Heart right ventricle (tissue), 16 donors: ENCODE data around the gene CAMSAP1. TPM values are rescaled to one million over a fixed set of nuclear protein-coding genes. Genes with fewer than 3 reads are reported as not detected.
A peak's percentile ranks its signal among the peaks of the same experiment; 100 is the strongest.
"Not testable (repeated sequence)": the region's sequence is repeated elsewhere in the genome, so short reads cannot be mapped to it uniquely, and the experiment has no call there.

Experiments used
- ATAC-seq, 8 donors: fragments of 200-7000 bp; cut with Tn5 transposase; one replicate each; pipeline ENCODE4 v1.9.1; 2020; ENCODE audit warnings: mild to moderate bottlenecking in 8 of 8, moderate library complexity in 8 of 8, moderate number of reproducible peaks in 1 of 8
- DNase-seq, 2 donors: peaks; one replicate each; pipeline ENCODE4 v3.0.0-alpha.2; 2020
- H3K27ac ChIP-seq, 10 donors: fragments of 200-600 bp; sonication (generic) in 2 of 10; one replicate each; pipeline versions ENCODE4 v1.5.0 to v1.8.0; 2020 to 2022; ENCODE audit warnings: mild to moderate bottlenecking in 3 of 10
- H3K27me3 ChIP-seq, 7 donors: fragments of 200-600 bp; one replicate each; pipeline ENCODE4 v1.8.0; 2021 to 2022; ENCODE audit warnings: mild to moderate bottlenecking in 2 of 7
- H3K36me3 ChIP-seq, 9 donors: fragments of 200-600 bp; sonication (generic) in 1 of 9; one replicate each; pipeline versions ENCODE4 v1.5.0 to v1.8.0; 2020 to 2022; ENCODE audit warnings: mild to moderate bottlenecking in 2 of 9
- H3K4me1 ChIP-seq, 9 donors: fragments of 200-600 bp; sonication (generic) in 1 of 9; one replicate each; pipeline versions ENCODE4 v1.5.0 to v1.8.0; 2020 to 2022; ENCODE audit warnings: mild to moderate bottlenecking in 4 of 9
- H3K4me3 ChIP-seq, 10 donors: fragments of 200-600 bp; sonication (generic) in 2 of 10; one replicate each; pipeline versions ENCODE4 v1.5.0 to v1.8.0; 2020 to 2022; ENCODE audit warnings: mild to moderate bottlenecking in 7 of 10, moderate library complexity in 2 of 10
- H3K9me3 ChIP-seq, 11 donors: fragments of 200-600 bp in 10 of 11; sonication (generic) in 2 of 11; one replicate each; pipeline versions ENCODE4 v1.5.0 to v1.8.0; 2013 to 2022; ENCODE audit warnings: mild to moderate bottlenecking in 2 of 11, control low read depth in 1 of 11, moderate library complexity in 1 of 11
- CTCF ChIP-seq, 9 donors: fragments of 200-600 bp; sonication (generic) in 2 of 9; IDR thresholded peaks; one replicate each; pipeline versions ENCODE4 v1.5.0 to v1.8.0; 2021 to 2022; ENCODE audit warnings: antibody characterized with exemption in 9 of 9, mild to moderate bottlenecking in 5 of 9, moderate library complexity in 1 of 9
- WGBS, 2 donors: extraction: QIAGEN DNeasy Blood & Tissue Kit; methylation state at CpG; one replicate each; pipeline ENCODE4 v1.1.7; 2013; ENCODE audit warnings: inconsistent platforms in 1 of 2; 5-methylcytosine and 5-hydroxymethylcytosine counted together
- intact Hi-C, 10 donors: fragments of 100-400 bp; cut with DNase I; formaldehyde crosslinking; loops; one replicate each; pipeline versions ENCODE4 v1.11.1 to v1.14.2; 2022
- polyA plus RNA-seq, 2 donors: library from polyadenylated mRNA; stranded (reverse); fragments of 200-250 nt; gene quantifications; one replicate each; pipeline ENCODE4 v1.2.3, GENCODE V29; 2013
- total RNA-seq, 10 donors: library from RNA; stranded (reverse); fragmentation: NEBNext Ultra II Directional in 3 of 10; extraction: Animal tissue kit (Norgen Biotek cat#: 25700) in 3 of 10; gene quantifications; one replicate each; pipeline versions ENCODE4 v1.2.1 to v1.2.4, GENCODE V29; 2021 to 2023
- donor health status: Arrhythmogenic right ventricular cardiomyopathy.
- donor health status: ischemic (EF 13 %, LVEDD 7.1; RV severe dilation, severe dysfunction).
- donor health status: healthy with polysubstance abuse.
- donor health status: DM: no; HTN: yes; CAD: no.
- donor health status: DM: no; HTN: no; CAD: no.
- donor health status: ischemic (EF 25% LVEDD 6.9; RV normal size, moderate dysfunction).
- donor health status: ischemic (EF 25% LVEDD 5.7; RV mildly dilated, moderate dysfunction).
- donor health status: healthy.
- donor health status: DM: yes; HTN: yes; CAD: no.
- donor health status: Ischemic cardiomyopathy.
- donor health status: ischemic (EF 35%, LVEDD 5.7; RV mildly dilated, moderate dysfunction).
- donor health status: nonischemic (EF 11% LVEDD 7.7; RV severe dilation, severe dysfunction).
- donor health status: DM: yes; HTN: yes; CAD: no.
- donor health status: PGD.
- donor health status: ischemic (EF 29% LVEDD 5.4; RV normal size, mild dysfunction).
- donor health status: nonischemic (EF 23%, LVEDD 6.1; RV moderate dilation, normal function).

The CAMSAP1 gene
- total and polyA plus RNA-seq, 12 donors = 6.7 to 25.0 (median 19.4) TPM

DNA sequence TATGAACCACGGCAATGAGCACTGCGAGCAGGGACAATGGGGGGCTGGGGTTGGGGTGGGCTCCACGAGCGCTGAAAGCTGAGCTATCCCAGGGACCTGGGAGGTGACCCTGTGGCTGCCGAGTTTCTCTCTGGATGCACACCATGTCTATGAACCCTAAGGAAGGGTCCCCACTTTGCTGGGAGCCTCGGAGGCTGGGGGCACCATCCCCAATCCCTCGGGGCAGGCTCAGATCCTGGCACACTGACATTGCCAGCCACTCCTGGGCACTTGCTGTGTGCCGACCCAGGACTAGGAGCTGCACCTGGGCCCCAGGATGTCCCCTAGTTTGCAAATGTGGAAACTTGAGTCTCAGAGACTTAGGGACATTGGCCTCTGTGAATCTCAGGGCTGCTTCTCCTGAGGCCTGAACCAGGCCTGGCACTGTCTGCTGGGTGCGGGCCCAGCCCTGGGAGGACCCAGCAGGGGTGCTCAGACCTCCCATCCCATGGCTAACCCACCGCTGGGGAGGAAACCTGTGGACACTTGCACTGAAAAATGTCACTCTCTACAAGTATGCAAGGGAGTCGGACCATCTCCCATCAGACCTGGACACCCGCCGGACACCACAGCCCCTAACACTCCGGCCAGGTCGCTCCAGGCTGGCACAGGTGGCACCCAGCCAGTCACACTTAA lies 13.0 kb upstream of the CAMSAP1 start:
- WGBS, 2 donors = 92 to 95% methylated on average over 15 of the region's 15 CpGs
- TF ChIP-seq CTCF (IDR thresholded peaks at IDR 0.05) = no peak
- Histone ChIP-seq H3K4me3 (no peak overlapping the region), H3K4me1 (no peaks in the 10 kb centered on the region), H3K27me3 (no peaks in the 10 kb centered on the region), H3K36me3 (peaks cover 0 to 49% (median 20%) of the 10 kb centered on the region in 9 donors), H3K9me3 (peaks cover 0 to 42% (median 22%) of the 10 kb centered on the region in 11 donors), H3K27ac (no peak overlapping the region)
- ATAC-seq = peak in 2 of 8 donors; percentile 23
- DNase-seq = no peak
- intact Hi-C loops = no loop called here

GRCh38 chr9:135919318-135919890 lies 12.1 kb upstream of the CAMSAP1 start:
- no peak overlapping the region for H3K27ac ChIP-seq

GRCh38 chr9:135916227-135916626 lies 8.9 kb upstream of the CAMSAP1 start:
- peaks cover 0 to 79% (median 30%) of the 10 kb centered on the region in 11 donors for H3K9me3 ChIP-seq

More at GRCh38 chr9:135919318-135919890, 12.1 kb upstream of the CAMSAP1 start:
- ATAC-seq = peak in 2 of 8 donors; percentile 15 to 33
- Histone ChIP-seq H3K4me3 (no peak overlapping the region), H3K36me3 (peaks cover 0 to 51% (median 30%) of the 10 kb centered on the region in 9 donors), H3K4me1 (no peaks in the 10 kb centered on the region), H3K27me3 (no peaks in the 10 kb centered on the region), H3K9me3 (peaks cover 0 to 51% (median 25%) of the 10 kb centered on the region in 11 donors)
- no peak for DNase-seq
- intact Hi-C loops = no loop called here
- WGBS, 2 donors = 99% methylated on average over 11 of the region's 11 CpGs
- TF ChIP-seq CTCF (IDR thresholded peaks at IDR 0.05) = no peak

GRCh38 chr9:135914921-135915320 lies 7.6 kb upstream of the CAMSAP1 start:
- no peak for DNase-seq
- TF ChIP-seq CTCF (IDR thresholded peaks at IDR 0.05) = no peak
- H3K4me1 ChIP-seq = peaks cover 0 to 5% (median 0%) of the 10 kb centered on the region in 9 donors
- no peak overlapping the region for H3K4me3 ChIP-seq
- H3K27ac ChIP-seq = no peak overlapping the region
- intact Hi-C loops = loop anchor here in 2 of 10 donors (5.0 kb wide), 2 partner anchors 32 to 42 kb away; no protein-coding TSS in a partner anchor
- peaks cover 0 to 79% (median 30%) of the 10 kb centered on the region in 11 donors for H3K9me3 ChIP-seq
- 100% methylated on average over 1 of the region's 1 CpG for WGBS, 2 donors
- H3K27me3 ChIP-seq = no peaks in the 10 kb centered on the region
- peaks cover 0 to 72% (median 46%) of the 10 kb centered on the region in 9 donors for H3K36me3 ChIP-seq
- ATAC-seq = no peak

More at GRCh38 chr9:135916227-135916626, 8.9 kb upstream of the CAMSAP1 start:
- H3K4me1 ChIP-seq, DNase-seq, H3K27ac ChIP-seq, intact Hi-C loops, ATAC-seq, H3K4me3 ChIP-seq, H3K27me3 ChIP-seq: not testable (repeated sequence)
- WGBS, 2 donors = 93 to 98% methylated on average over 12 of the region's 12 CpGs
- peaks cover 0 to 65% (median 46%) of the 10 kb centered on the region in 9 donors for H3K36me3 ChIP-seq

DNA sequence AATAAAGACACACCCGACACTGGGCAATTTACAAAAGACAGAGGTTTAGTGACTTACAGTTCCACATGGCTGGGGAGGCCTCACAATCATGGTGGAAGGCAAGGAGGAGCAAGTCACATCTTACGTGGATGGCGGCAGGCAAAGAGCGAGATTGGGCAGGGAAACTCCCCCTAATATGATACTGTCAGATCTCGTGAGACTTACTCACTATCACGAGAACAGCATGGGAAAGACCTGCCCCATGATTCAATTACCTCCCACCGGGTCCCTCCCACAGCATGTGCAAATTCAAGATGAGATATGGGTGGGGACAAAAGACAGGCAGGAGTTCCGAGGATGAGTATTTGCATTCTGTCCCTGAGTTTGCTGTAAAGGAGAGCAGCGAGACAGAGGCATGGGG lies 3.9 kb upstream of the CAMSAP1 start:
- H3K27ac ChIP-seq, H3K4me3 ChIP-seq, DNase-seq, ATAC-seq, H3K27me3 ChIP-seq: not testable (repeated sequence)
- intact Hi-C loops = loop anchor here in 2 of 10 donors (5.0 kb wide), 2 partner anchors 36 to 46 kb away; no protein-coding TSS in a partner anchor
- H3K36me3 ChIP-seq = peaks cover 0 to 64% (median 38%) of the 10 kb centered on the region in 9 donors
- 87 to 91% methylated on average over 9 of the region's 9 CpGs for WGBS, 2 donors
- H3K9me3 ChIP-seq = peaks cover 0 to 46% (median 20%) of the 10 kb centered on the region in 11 donors
- peaks cover 0 to 26% (median 22%) of the 10 kb centered on the region in 9 donors for H3K4me1 ChIP-seq
